ENCODE measurements around the gene TRABD2B.
"Not testable (repeated sequence)": the region's sequence is repeated elsewhere in the genome, so short reads cannot be mapped to it uniquely, and the experiment has no call there.

The TRABD2B gene

DNA sequence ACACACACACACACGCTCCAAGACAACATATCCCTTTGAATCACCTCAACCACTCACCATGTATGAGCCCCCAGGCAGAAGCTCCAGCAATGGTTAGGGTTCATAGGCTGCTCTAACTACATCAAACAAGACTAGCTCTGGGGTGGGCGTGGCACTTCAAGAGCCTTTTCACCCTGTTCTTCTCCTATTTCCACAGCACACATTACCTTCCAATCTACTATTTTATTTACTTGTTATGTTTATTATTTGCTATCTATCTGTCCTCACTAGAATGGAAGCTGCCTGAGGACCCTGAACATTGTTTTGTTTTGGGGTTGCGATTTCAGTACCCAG is 28.7 kb downstream of the TRABD2B start:
- FAIRE-seq (no peak), DNase-seq (ENCODE audit: low spot score) (no peak)

DNA sequence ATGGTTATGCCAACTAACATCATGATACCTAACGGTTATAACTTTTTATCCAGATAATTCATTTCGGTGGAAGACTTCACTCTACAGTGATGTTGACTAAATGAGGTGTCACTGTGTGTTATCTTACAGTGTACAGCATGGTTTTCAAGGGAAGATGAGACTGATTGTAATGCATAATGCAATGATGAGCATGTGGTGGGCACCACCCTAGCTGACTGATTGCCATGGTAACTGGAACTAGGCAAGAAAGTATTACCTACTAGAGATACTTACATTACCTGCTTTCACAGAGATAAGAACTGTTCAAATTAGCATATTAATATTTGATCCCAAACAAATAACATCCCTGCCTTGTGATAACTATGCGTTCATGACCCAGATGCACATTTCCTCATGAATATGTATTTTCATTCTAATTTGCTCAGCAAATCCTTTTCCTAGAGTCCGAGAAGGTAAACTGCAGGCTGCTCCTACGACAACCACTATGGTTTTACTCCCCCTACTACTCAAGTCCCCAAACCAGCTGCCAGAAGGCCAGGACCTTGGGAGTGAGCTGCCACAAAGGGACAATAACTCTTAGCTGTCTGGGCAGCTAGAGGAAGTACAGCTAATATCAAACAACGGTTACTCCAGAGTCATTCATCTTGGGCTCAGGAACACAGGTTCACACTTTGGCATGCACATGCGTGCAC is 29.2 kb downstream of the TRABD2B start:
- FAIRE-seq: no peak
- DNase-seq (ENCODE audit: low spot score): no peak

DNA sequence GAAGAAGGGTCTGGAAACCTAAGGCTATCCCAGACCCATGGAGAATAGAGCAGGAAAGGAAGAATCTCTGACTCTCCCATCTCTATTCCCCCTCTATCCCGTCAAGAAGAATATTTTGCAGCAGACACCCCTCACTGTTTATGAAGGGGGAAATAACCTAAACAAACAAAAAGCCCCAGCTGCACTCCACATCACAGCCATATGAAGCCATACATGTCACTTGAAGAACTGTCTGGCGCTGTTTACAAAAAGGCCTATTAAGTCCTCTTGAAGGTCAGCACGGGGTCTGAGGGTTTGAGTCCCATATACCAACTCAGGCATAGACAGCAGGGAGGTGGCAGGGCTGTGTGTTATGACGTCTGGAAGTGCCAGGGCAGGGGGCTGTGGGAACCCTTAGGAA is 31.4 kb downstream of the TRABD2B start:
- FAIRE-seq: no peak
- no peak for DNase-seq (ENCODE audit: low spot score)

DNA sequence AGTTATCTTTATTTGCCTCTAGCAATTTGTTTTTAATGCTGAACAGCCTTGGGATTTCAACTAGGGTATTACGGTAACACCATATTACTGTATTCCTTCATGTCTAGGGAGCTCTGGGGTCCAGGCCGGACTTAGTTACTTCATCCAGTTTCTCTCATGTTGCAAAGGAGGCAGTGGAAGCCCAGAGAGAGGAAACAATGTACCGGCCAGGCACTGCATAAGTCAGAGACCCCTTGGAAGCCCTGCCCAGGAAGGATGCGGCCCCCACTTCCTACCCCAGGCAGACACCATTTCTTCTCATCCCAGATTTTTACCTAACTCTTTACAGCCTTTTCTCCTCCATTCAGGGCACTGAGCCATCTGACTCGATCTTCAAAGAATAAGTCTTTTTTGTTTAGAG is 32.5 kb downstream of the TRABD2B start:
- DNase-seq (ENCODE audit: low spot score): no peak
- FAIRE-seq: no peak

DNA sequence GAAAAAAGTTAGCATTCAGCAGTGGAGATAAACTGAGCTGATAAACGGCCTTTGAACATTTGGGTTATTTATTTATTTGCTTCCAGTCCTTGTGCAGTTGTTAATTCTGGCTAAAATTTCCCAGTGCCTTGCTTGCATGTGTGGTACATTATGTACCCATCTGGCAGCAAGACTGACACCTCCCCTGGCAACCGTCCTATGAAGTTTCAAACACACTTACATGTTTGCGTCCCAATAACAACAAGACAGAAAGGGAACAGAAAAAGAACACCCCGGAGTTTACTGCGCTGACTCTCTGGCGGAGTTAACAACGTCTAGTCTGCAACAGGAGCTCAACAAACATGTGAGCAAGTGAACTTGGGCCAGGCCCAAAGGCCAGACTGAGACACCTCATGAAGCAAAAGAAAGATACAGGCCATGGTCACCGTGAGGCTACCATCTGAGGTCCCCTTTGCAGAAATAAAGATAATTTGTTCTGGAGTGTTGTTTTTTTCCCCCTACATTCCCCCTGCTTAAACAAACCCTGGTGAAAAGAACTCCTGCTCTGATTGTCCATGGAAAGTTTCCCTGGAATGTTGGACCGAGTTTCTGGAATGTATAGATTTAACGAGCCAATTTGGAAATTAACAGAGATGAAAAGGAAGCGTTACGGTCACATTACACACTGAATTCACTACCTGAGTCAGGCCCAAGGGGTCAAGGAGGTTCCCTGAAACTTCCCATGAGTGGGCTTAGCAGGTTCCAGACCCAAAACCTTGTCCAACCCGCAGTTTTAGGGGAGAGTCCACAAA is 33.4 kb downstream of the TRABD2B start:
- no peak for DNase-seq (ENCODE audit: low spot score)
- no peak for FAIRE-seq

DNA sequence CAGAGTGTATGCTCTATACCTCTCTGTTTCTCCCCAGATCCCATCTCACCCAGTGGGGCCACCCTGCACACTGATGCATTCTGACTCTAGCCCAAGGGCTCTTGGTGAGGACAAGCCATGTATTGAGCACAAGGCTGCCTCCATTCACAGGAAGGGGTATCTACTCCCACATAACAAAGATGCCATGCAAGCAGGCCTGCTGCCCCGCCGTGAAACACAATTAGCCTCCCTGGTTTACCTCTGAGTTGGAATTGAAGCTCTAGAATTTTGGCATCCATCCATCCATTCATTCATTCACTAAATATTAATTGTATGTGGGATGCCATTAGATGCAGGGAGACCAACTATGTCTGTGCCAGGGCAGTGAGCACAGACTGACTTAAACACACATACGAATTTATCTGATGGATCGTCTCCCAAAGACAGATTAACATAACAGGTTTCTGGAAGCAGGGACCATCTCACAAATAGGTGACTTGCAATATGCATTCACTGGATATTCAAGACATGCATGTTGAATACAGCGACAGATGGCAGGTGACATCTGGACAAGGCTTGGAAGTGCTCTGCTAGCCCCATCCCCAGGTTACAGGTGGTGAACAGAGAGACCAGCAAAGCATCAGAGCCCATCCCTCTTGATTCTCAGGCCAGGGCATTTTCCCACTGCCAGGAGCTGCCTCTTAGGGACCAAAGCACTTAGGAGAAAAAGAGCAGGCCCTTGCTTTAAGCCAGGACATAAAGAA is 34.3 kb downstream of the TRABD2B start:
- DNase-seq (ENCODE audit: low spot score) (no peak), FAIRE-seq (no peak)

DNA sequence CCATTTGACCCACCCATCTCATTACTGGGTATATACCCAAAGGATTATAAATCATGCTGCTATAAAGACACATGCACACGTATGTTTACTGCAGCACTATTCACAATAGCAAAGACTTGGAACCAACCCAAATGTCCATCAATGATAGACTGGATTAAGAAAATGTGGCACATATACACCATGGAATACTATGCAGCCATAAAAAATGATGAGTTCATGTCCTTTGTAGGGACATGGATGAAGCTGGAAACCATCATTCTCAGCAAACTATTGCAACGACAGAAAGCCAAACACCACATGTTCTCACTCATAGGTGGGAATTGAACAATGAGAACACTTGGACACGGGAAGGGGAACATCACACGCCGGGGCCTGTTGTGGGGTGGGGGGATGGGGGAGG is 35.4 kb downstream of the TRABD2B start:
- FAIRE-seq; DNase-seq (ENCODE audit: low spot score): not testable (repeated sequence)

DNA sequence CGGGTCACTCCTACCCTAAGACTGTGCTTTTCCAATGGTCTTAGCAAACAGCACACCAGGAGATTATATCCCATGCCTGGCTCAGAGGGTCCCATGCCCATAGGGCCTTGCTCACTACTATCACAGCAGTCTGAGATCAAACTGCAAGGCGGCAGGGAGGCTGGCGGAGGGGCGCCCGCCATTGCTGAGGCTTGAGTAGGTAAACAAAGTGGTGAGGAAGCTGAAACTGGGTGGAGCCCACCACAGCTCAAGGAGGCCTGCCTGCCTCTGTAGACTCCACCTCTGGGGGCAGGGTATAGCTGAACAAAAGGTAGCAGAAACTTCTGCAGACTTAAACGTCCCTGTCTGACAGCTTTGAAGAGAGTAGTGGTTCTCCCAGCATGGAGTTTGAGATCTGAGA is 40.7 kb downstream of the TRABD2B start:
- FAIRE-seq; DNase-seq (ENCODE audit: low spot score): not testable (repeated sequence)

DNA sequence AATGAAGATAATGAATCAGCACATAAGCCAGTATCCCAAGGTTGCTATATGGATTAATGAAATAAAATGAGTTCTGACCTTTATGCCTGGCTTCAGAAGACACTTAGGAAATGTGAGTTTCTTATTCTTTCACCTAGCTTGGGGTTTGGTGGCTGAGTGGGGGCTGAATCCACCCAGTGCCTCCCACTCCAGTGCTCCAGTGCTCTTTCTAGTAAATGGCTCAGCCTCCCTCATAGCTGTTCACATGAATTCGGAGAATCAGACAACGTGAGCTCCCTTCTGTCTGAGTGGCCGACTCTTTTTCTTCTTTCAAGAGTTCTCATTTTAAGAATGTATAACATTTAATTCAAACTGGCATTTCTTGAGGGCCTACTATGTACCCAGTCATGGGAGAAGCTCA is 43.5 kb downstream of the TRABD2B start:
- FAIRE-seq: peak; percentile 35

DNA sequence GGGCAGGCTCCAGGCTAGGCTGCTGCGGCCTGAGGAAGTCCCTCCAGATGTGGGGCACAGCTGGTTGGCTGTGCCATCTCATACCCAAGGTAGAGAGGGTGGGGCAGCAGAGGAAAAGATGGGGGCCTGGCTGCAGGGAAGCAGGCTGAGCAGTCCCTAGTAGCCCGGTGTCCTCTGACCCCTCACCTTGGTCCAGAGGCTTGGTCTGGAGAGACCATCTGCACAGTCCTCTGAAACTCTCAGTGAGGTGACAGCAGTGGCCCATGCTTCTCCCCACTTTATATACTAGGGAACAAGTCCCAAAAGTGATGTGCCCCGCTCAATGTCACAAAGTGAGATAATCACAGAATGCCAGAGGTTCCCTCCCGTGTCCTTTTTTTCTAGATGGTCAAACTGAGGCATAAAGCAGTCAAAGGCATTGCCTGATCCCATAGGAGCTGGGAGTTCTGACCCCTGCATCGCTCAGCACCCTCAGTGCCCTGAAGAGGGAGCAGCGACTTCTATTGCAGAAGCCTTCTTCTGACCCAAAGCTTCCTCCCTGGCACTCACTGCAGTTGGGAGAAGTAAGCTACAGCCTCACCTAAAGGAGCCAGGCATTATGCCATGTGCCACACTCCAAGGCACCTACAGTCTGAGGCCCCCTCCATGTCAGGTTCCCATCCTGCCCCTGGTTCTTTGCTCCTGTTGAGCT is 45.5 kb downstream of the TRABD2B start:
- FAIRE-seq: no peak
- DNase-seq (ENCODE audit: low spot score): no peak

More for the DNA sequence above, 43.5 kb downstream of the TRABD2B start:
- DNase-seq (ENCODE audit: low spot score): no peak

DNA sequence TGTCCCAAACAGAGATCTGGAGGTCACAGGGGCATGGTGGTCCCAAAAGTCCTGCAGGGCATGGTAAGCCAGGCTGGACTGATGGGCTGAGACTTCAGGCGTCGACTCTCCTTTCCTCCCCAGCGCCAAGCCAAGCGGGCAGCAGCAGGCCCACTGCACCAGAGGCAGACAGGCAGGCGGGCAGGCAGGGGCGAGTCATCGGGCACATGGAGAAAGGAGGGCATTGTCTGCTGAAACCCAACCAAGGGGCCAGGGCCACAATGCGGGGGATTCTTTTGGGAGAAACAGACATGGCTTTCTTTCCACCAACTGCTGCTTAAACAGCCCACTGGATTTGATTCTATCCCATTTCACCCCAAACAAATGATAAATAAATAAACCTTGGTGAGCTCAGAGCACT is 46.2 kb downstream of the TRABD2B start:
- FAIRE-seq (no peak), DNase-seq (ENCODE audit: low spot score) (peak; percentile 21)

DNA sequence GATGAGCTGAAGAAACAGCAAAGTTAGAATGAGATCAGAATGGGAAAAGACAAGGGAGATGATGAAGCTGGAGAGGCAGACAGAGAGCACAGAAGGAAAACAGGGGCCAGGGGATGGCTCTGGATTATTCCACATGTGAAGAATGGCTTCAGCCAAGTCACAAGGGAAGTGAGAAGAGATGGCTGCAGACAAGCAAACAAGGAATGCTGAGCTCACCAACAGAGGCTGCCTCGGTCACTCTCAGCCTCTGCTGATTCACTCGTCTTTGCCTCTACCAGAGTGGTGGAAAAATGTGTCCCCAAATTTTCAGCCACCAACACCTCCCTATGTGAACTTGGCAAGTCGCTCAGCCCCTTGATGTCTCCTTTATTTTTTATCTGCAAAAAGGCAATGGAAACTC is 46.7 kb downstream of the TRABD2B start:
- FAIRE-seq (no peak), DNase-seq (ENCODE audit: low spot score) (no peak)

DNA sequence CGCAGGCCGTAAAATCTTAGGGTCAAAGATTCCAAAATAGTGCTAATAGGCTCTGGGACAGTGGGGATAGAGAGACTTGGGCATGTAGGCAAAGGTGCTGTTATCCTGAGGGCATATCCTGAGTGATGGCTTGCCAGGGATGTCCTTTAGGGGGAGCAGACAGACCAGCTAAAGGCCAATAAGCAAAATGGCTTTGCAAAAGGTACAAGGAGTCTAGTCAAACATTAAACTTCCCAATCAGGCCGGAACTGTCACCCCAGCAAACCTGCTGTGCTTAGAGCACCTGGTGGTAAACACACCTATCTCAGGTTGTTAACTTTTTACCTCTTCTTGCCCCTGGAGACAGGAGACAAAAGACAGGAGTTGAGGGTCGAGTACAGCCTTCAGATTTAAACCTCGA is 49.1 kb downstream of the TRABD2B start:
- FAIRE-seq: no peak
- DNase-seq (ENCODE audit: low spot score): no peak

DNA sequence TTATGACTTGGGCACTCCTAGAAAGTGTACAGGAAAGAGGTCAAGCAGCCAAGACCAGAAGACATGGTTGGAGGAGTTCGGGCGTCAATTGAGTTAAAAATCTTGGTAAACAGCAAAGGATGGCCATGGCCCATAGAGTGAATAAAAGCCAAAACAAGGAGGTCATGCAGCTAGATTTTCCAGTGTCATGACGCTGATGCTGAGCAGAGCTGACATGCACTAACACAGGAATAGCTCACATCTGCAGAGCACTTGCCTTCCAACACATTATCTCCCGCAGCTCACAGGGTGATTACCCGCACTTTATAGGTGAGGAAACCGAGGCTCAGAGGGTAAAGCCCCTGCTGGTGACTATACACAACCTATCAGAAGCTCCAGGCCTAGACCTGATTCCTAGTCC is 49.7 kb downstream of the TRABD2B start:
- DNase-seq (ENCODE audit: low spot score): no peak
- FAIRE-seq: no peak

DNA sequence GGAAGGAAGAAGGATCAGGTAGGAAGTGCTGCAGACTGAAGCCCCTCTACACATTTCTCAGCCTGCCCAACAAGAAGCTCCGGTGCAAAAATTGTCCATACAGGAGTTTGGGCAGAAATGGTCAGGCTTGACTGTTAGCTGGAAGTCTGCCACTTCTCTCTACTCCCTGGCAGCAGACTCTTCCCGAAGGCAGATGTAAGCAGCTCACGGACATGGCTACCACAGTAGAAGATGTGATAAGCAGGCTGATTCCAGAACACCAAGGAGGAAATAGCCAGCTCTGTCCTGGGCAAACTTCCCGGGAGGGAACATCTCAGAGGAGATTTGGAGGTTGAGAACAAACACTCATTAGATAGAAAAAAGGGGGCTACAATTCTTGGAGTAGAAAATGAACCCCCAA is 52.6 kb downstream of the TRABD2B start:
- no peak for DNase-seq (ENCODE audit: low spot score)
- FAIRE-seq: no peak

DNA sequence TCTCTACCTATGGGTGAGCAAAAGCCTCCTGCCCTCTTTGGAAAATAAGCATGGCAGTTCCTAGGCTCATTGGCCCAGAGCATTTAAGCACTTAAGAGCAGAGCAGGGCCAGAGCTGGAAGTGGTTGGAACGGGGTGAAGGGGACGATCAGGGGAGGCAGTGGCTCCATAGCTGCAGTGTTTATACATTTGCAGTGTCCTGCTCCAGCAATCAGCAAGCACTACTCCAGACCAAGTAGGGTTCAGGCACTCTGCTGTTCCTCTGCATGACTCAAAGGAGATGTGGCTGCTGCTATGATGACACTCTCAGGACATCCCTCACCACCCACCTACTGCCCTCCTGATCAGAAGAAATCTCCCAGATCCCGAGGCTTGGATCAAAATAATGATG is 55.0 kb downstream of the TRABD2B start:
- DNase-seq (ENCODE audit: low spot score): no peak
- no peak for FAIRE-seq

DNA sequence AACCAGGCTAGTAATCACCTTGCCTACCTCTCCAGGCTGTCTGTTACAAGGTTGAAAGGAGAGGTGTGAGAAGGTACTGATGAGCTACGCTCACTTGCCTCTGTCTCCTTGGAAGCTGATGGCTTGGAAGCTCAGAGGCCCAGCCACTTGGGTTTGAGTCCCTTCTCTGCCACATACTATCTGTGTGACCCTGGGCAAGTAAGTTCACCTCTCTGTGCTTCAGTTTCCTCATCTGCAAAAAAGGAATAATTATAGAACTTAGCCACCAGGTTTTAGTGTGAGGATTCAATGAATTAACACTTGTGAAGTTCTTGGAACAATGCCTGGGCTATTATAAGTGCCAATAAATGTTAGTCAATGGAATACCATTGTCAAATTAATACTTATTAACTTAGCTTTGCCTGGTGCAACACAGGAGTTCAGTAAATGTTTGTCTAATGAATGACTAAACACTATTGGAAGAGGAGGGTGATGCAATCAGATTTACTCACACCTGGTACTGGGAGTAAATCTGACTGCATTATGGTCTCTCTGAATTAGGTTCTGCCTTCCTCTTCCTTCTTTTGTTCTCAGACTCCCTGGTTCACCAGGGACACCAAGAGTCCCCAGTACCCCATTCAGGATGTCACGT is 55.5 kb downstream of the TRABD2B start:
- DNase-seq (ENCODE audit: low spot score) (no peak), FAIRE-seq (no peak)

DNA sequence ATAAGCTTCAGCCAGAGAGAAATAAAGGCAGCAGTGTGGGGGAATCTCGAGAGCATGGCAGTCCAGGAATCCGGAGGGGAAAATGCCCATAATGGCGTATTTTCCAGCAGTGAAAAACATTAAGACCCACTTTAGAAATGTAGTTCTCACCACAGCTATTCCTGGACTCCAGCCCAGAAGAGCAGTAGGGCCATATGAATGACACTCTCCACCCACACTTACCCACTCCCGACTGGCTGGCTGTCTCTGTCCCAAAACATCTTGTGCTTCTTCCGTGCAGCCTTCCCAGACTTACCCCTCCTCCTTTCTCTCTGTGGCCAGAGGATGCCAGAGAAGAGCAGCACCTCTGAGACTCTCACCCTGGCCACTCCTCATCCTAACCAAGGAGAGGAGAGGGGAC is 56.4 kb downstream of the TRABD2B start:
- no peak for FAIRE-seq
- DNase-seq (ENCODE audit: low spot score): peak; percentile 62

DNA sequence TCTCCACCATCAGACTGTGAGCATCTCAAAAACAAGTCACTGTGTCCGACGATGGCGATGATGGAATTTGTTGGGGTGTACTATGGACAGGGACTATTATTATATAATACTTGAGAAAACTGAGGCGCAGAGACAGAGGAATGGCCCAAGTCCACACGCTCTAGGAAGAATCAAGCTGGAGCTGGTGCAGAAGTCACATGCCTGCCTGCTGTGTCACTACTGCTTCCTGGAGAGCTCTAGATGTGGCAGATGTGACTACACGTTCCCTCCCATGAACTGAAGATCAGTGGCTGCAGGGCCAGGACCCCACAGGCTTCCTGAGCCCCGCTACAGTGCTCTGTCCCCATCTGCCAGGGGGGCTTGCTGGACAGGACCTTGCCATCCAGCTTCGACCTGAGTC is 56.9 kb downstream of the TRABD2B start:
- FAIRE-seq: no peak

DNA sequence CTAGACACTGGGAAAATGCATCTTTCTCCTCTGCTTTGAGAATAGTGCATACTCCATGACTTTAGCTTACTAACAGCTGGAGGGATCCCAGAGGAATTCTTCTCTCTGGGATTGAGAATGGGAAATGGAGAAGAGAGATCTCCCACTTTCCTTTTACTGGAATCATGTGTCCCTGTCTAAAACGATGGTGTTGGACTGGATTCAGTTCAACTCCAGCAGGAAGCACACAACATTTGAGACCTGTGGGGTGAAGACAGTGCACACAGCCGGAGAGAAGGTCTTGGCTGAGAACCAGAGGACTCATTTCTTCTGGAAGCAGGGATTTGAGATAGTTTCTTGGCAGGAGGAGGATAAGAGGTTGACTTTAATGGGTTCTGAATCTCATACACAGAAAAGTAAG is 58.7 kb downstream of the TRABD2B start:
- no peak for FAIRE-seq
- DNase-seq (ENCODE audit: low spot score): no peak

More for the DNA sequence above, 56.9 kb downstream of the TRABD2B start:
- DNase-seq (ENCODE audit: low spot score): peak; percentile 33

DNA sequence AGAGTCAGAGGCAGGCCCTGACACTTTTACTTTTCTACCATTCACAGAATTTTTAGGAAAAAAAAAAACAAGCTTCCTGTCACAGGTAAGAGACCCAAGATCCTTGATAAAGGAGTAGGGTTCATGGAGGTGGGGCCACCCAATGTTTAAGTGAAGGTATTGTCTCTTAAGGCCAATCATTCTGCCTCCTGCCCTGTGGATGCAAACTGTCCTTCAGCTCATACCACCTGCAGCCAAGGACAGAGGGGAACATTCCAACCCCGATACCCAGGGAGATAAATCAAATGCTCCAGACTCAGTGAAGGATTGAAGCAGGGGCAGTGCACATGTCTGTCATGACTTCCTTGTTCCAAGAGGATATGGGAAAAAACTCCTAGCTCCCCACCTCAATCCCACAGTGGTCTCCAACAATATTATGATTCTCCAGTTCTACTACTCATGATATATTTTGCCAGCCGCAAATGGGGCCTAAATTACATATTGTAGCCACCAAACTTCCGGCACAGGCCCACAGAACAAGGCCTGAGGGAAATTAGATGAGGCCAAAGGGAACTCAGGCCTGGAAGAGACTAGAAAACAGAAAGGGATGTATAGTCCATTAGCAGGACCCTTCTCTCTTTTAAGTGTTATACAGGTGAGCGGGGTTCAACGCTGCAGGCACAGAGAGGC is 59.5 kb downstream of the TRABD2B start:
- DNase-seq (ENCODE audit: low spot score) (no peak), FAIRE-seq (no peak)
